ENCODE measurements around the gene ADAMTSL1. TPM values are rescaled to one million over a fixed set of nuclear protein-coding genes. Genes with fewer than 3 reads are reported as not detected.

Gene ADAMTSL1
- polyA plus RNA-seq, 3 donors: 12.1 to 18.2 (median 14.2) TPM

DNA sequence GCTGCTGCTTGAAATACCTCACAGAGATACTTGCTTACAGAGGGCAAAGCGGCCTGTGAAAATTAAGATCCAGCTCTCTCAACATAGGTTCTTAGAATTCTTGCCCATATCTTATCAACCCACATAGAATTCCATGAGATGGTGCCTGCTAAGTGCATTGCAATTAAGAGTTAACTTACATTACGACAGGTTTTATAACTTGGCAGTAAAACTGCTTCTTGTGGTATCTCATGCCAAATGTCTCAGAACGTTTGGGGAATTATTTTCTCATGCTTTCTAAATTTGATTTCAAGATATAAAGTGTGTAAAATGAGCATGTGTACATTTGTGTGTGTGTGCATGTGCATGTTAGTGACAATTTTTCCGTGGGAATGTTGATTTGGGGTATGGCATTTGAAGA, 297.8 kb downstream of the ADAMTSL1 start:
- no peak for DNase-seq (ENCODE audit: extremely low read depth in 1 of 11, low read depth in 9 of 11, low spot score in 4 of 11)

DNA sequence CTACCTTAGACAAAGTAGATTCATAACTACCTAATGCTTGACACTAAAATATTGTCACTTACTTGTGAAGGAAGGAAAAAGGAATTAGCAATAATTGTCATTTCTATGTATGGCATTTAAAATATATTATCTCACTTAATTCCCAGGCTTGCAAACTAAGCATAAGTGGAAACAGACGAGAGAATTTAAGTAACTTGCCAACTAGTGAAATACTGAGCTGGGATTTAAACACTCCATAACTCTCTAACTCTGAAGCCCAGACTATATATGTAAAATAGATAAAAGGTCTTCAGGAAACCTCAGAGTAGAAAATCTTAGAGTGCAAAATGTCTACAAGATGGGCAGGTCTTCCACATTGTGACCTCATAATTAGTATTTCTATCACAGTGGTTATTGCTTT, 301.3 kb downstream of the ADAMTSL1 start:
- no peak for DNase-seq (ENCODE audit: extremely low read depth in 1 of 11, low read depth in 9 of 11, low spot score in 4 of 11)

DNA sequence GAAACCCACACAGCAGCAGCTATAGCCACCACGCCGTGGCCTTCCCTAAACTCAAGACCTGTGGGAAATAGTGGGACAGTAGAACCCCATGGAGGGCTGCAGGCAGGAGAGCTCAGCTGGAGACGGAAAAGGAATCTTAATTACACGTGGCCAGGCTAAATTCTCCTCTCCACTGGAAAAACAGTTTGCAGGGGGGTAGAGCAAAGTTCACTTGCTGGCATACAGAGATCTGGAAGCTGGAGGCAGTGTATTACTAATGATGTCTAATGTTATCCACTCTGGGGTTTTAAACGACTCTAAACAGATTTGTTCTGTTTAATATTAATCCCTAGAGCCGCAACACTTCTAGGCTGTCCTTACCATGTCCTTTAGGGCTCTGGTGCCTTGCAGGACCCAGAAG, 302.0 kb downstream of the ADAMTSL1 start:
- peak in 1 of 11 donors; percentile 43 for DNase-seq (ENCODE audit: extremely low read depth in 1 of 11, low read depth in 9 of 11, low spot score in 4 of 11)

DNA sequence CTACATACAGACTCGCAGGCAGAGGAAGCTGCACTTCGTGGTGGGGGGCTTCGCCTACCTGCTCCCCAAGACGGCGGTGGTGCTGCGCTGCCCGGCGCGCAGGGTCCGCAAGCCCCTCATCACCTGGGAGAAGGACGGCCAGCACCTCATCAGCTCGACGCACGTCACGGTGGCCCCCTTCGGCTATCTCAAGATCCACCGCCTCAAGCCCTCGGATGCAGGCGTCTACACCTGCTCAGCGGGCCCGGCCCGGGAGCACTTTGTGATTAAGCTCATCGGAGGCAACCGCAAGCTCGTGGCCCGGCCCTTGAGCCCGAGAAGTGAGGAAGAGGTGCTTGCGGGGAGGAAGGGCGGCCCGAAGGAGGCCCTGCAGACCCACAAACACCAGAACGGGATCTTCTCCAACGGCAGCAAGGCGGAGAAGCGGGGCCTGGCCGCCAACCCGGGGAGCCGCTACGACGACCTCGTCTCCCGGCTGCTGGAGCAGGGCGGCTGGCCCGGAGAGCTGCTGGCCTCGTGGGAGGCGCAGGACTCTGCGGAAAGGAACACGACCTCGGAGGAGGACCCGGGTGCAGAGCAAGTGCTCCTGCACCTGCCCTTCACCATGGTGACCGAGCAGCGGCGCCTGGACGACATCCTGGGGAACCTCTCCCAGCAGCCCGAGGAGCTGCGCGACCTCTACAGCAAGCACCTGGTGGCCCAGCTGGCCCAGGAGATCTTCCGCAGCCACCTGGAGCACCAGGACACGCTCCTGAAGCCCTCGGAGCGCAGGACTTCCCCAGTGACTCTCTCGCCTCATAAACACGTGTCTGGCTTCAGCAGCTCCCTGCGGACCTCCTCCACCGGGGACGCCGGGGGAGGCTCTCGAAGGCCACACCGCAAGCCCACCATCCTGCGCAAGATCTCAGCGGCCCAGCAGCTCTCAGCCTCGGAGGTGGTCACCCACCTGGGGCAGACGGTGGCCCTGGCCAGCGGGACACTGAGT, 303.2 kb downstream of the ADAMTSL1 start:
- DNase-seq (ENCODE audit: extremely low read depth in 1 of 11, low read depth in 9 of 11, low spot score in 4 of 11): no peak

DNA sequence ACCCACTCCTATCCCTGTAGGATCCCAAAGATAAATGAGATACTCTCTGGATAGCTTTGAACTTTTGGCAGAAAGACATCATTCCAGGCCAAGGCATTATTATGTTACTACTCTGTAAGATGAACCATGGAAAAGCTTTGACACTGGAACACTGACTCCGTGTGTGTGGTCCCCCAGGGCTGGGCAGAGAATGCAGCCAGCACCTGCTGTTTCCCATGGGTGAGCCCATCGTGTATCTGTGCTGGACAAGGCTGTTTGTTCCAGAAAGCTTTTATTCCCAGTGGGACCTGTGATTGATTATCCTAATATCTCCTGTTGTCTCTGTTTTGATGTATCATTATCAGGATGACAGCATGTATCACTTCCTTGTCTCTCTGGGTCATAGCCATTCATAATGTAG, 304.2 kb downstream of the ADAMTSL1 start:
- DNase-seq (ENCODE audit: extremely low read depth in 1 of 11, low read depth in 9 of 11, low spot score in 4 of 11): no peak

DNA sequence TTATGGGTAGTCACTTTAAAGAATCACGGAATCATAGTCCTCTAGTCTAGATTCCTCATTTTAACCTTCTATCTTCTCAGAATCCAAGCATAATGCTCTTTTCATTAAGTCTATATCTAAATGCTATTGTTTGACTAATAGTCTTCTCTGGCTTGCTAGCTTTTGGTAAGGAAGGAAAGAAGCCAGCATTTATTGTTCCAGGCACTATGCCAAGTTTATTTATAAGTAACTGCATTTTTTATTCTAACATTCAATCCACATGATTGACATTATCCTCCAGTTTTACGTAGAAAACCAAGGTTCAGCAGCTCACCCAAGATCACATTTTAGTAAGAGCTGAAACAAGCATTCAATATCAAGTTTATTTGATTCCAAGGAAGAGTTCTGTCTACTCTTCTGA, 304.9 kb downstream of the ADAMTSL1 start:
- no peak for DNase-seq (ENCODE audit: extremely low read depth in 1 of 11, low read depth in 9 of 11, low spot score in 4 of 11)

DNA sequence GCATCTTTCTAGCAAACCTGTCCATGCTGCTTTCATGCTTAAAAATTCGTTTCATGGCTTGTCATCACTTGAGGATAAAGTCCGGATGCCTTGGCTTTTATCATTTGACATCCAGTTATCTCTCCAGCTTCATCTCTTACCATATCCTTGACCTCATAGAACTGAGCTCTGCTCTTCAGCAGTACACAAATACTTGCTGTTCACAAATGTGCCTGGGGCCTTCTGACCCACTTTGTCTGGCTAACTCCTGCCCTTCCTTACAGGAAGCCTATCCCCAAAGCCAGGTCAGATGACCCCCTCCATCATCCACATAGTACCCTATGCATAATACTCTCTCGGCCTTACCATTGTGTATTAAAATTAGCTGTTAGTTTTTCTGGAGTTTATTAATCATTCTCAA, 310.0 kb downstream of the ADAMTSL1 start:
- DNase-seq (ENCODE audit: extremely low read depth in 1 of 11, low read depth in 9 of 11, low spot score in 4 of 11): no peak

DNA sequence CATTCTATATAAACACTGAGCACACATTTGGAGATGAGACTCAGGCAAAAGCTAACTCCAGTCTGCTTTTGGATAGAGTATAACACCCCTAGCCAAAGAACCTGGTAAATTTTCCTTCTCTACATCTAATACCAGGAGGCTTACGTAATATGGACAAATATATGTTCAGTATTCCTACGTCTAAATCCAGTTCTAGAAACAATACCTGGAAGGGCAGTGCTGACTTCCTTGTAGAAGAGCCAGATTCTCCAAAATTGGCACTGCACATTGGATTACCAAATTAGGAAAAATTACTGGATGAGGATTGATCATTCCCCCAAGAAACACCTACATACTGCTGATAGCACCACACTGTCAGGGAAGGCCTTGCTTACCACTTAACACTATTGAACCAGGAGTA, 311.7 kb downstream of the ADAMTSL1 start:
- no peak for DNase-seq (ENCODE audit: extremely low read depth in 1 of 11, low read depth in 9 of 11, low spot score in 4 of 11)

DNA sequence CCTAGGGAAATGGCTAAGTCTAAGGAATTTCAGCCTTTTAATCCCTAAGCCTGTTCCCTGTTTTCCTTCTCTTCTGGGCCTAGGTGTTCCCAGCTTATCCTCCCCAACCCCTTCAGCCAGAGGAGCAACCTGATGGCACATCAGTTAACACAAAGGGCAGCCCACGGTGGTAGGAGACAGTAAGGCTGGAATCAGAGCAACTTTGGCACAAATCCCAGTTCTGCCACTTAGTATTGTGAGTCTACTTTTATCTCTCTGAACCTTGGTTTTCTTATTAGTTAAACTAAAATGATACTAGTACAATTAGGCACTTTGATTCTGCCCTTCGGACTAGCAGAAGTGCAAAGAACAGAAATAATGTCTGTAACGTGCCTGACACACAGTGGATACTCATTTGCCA, 312.2 kb downstream of the ADAMTSL1 start:
- DNase-seq (ENCODE audit: extremely low read depth in 1 of 11, low read depth in 9 of 11, low spot score in 4 of 11): no peak

DNA sequence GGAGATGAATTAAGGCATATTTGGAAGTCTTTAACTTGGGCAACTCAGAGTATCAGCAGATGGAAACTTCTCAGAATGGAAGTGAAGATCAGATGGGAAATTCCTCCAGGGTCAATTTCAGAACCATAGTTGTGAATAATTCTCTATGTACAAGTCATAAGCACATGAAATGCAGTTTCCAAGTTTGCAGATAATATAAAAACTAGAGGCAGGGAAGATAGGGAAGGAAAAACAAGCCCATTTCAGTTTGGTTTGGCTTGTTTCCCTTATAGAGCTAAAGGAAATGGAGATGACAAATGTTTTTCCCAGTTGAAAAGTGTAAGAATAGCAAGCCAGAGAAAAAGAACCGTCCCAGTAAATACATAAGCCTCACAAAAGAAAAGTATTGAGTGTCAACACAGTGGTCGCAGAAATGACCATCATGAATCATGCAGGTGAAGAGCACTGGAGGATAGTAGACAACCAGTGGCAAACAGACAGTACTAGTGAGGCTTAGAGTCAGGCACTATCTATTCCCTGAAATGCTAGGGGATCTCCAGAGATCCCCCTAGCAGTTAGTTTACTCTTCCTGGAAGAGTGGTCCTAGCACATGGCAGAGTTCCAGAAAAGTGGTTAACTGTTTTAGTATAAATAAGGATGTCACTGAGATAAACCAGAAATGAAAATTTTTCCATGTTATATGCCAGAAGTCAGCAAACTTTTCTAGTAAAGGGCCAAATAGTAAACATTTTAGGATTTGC, 313.1 kb downstream of the ADAMTSL1 start:
- peak in 3 of 11 donors; percentile 22 to 33 (median 32) for DNase-seq (ENCODE audit: extremely low read depth in 1 of 11, low read depth in 9 of 11, low spot score in 4 of 11)

DNA sequence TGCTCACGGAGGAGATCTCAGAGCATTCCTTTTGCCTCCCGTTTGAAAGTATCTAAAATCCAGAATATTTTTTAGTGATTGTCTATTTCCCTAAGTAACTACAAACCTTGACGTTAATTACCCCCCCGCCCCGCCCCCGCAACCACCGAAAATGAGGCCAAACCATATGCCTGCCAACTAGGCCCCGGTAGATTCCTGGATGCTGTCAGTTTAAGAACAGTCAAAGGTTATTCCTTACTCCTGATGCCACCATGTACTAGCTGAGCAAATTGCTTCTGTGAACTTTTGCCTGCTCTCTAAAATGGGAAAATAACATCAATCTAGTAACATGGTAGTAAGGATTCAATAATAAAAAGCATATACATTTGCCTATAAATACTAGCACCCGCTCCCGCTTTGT, 314.3 kb downstream of the ADAMTSL1 start:
- no peak for DNase-seq (ENCODE audit: extremely low read depth in 1 of 11, low read depth in 9 of 11, low spot score in 4 of 11)

DNA sequence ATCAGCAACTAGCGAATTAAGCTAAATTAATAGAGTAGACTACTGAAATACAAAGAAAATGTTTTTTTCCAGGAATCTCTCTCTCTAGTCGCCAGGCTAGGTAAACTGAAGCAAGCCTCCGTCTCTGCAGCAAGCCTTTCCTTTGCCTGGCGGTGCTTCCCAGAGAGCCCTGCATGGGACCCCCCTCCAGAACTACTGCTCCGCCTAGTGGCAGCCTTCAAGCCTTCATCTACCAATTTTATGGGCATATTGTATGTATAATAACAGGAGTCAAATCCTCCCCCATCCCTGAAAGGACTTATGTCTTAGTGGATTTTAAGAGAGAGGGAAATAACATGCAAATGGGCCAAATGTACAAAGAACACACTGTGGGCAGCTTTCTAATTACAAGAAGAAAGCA, 317.1 kb downstream of the ADAMTSL1 start:
- peak in 2 of 11 donors; percentile 26 to 27 for DNase-seq (ENCODE audit: extremely low read depth in 1 of 11, low read depth in 9 of 11, low spot score in 4 of 11)

DNA sequence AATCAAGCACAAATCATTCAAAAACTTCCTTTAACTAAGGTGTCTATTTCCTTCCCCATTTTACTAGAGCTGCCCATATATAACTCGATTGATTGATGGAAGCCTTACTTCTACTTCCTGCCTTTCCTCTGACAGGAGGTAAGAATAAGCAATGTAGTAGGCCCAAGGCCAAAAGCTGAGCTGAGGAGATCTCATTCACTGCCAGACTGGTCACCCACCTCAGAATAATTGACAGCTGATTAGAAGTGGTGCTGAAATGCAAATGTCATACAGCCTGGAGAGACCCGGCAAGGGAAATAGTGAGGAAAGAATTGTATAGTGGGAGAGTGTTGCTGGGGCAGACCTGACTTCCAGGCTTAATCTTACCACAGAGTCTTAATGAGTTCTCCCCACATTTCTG, 319.2 kb downstream of the ADAMTSL1 start:
- no peak for DNase-seq (ENCODE audit: extremely low read depth in 1 of 11, low read depth in 9 of 11, low spot score in 4 of 11)

DNA sequence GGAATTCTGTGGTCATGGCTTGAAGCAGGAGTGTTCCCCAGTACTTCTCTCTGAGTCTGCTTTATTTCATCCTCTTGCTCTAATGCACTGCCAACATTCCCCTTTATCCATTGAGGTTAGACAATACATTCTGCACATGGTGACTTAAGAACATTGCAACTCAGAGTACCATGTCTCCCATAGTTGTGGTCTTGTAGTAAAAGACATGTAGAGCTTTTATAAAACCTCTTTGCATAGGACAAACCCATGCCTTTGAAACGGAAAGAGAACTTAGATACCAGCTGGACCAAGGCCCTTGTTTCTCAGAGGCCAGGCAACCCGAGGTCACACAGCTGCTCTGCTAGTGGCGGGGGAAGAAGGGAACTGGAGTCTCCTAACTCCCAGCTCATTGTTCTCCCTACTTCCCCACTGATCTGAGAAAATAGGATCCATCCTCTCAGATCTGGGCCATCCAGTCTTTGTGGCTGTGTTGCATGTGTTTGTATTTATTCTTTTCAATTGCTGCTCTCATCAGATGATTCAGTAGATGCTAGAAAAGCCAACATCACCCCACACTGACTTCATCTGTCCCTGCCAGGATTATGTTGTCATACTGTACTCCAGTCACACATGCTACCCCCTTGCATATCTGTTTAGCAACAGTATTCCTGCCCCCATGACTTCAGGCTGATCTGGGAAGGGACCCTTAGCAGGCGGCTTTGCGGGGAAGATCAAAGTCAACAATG, 322.2 kb downstream of the ADAMTSL1 start:
- no peak for DNase-seq (ENCODE audit: extremely low read depth in 1 of 11, low read depth in 9 of 11, low spot score in 4 of 11)

DNA sequence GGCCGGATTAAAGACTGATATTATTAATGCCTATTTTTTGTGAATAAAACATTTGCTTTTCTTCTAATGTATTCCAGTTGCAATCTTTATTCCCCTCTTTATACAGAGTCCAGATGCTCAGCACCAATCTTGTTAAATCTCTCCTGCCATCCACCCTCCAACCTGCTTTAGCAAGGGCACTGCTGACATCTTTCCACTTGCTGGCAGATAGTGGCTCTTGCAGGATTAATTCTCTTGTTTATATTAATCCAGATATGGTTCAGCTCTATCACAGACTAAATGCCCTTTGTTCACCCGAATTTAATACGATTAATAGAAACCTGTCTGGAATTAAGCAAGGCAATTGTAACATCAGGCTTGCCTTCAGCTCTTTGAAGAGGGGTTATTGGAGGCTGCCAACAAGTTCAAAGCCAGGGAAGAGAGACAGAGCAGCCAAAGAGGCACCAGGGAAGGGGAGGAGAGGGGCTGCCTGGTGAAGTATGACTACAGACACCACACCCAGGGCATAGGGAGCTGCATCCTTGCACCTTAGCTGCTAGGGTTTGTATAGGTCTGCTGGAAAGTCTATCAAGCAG, 322.8 kb downstream of the ADAMTSL1 start:
- DNase-seq (ENCODE audit: extremely low read depth in 1 of 11, low read depth in 9 of 11, low spot score in 4 of 11): no peak

DNA sequence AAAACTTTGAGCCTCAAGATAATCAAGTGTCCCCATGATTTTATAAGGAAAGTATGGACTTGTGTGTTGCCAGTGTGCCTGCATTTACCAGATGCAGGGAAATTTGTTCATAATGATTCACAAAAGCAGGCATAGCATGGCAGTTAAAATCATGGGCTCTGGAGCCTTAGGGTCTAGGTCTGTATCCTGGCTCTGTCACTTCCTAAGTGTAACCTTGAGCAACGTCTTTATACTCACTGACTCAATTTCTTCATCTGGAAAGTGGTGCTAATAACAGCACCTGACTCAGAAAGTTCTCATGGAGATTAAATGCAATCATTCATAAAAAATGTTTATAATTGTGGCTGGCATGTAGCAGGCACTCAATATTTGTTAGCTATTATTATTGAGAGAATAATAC, 324.2 kb downstream of the ADAMTSL1 start:
- DNase-seq (ENCODE audit: extremely low read depth in 1 of 11, low read depth in 9 of 11, low spot score in 4 of 11): no peak

DNA sequence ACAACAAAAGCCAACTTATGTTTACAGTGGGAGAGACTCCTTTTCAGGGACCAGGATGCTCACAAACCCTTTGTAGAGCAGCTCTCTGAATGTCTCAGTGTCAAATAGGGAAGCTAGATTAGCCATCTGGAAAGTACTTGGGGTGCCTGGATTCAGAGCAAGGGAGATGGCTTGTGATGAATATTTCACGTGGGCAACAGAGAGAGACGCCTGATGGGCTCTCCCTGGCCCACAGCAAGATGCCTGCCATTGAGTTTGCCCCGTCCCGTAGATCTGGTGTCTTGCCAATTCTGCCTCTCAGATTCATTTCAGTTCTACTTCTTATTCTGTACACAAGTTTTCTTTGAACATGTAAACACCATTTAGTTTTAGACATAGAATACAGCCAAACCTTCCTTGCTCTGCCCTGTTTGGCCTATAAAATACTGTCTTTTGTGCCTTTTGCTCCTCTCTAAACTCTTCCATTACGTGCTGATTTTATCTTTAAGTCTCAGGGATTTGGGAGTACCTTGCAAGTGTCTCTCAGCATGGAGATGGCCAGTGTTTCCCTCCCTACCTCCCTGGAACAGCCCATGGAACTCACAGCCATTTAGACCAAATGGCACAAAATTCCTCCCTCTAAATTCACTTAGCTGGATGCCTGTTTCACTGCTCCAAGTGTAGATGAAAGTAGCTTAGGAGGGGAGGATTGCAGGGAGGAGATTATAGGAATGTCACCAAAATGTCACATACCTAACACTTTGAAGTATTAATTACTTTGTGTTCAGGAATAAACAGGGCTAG, 324.7 kb downstream of the ADAMTSL1 start:
- DNase-seq (ENCODE audit: extremely low read depth in 1 of 11, low read depth in 9 of 11, low spot score in 4 of 11): no peak

DNA sequence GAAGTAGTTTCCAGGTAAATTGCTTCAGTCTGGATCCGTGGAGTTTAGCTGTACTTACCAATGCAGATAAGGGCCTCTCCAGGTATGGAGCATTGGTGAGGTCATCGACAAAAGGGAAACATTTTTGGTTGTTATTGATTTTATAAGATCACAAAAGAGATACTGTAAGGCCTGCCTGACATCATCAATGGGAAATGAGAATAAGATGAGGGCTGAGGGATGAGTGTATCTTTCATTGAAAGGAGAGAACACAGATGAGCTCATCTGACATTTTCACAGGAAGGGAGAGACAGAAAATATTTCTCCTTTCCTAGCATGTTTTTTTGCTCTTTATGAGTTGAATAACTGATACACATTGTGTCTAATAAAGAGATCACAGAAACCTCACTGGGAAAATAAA, 325.5 kb downstream of the ADAMTSL1 start:
- DNase-seq (ENCODE audit: extremely low read depth in 1 of 11, low read depth in 9 of 11, low spot score in 4 of 11): no peak

DNA sequence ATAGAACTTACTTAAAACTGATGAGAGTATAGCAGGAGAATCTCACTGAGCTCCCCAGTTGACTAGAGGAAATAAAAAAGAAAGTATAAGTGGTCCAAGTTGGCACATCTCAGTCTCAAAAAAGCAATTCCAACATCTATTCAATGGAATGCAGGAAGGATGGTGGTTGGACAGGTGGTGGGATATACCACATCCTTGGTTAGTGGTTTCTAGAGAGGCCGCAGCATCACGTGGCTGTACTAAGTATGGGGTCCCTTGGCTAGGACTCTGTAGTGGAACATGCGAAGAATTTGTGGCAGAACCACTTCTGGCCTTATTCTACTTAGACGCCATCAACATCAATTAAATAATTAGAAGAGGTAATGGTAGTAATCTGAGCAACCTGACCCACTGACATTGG, 326.6 kb downstream of the ADAMTSL1 start:
- DNase-seq (ENCODE audit: extremely low read depth in 1 of 11, low read depth in 9 of 11, low spot score in 4 of 11): no peak
